NB4 (cell line): Measurements from ENCODE around the gene CDK5R2.
A peak's percentile ranks its signal among the peaks of the same experiment; 100 is the strongest.

Source experiments
- DNase-seq: peaks from one replicate; pipeline ENCODE4 v3.0.0; 2010; ENCODE audit warnings: low read depth
- H3K4me3 ChIP-seq: one replicate; pipeline ENCODE4 v1.5.1; 2011; ENCODE audit warnings: mild to moderate bottlenecking, low read depth, low read length, moderate library complexity
- MAX ChIP-seq: IDR thresholded peaks from 2 replicates; pipeline ENCODE4 v1.6.1; 2011; ENCODE audit warnings: low read depth, low read length
- MYC ChIP-seq: IDR thresholded peaks from 2 replicates; pipeline ENCODE4 v1.6.1; 2011; ENCODE audit warnings: low read depth, low read length
- POLR2A ChIP-seq: IDR thresholded peaks from 2 replicates; pipeline ENCODE4 v1.6.1; 2011; ENCODE audit warnings: mild to moderate bottlenecking; ENCODE audit not compliant: insufficient read length; ENCODE audit errors: extremely low read depth
- TF ChIP-seq, protein P1 (sequence below): IDR thresholded peaks from one replicate; pipeline ENCODE4 v1.5.1; 2012; ENCODE audit warnings: low read depth, low read length

Gene CDK5R2

DNA sequence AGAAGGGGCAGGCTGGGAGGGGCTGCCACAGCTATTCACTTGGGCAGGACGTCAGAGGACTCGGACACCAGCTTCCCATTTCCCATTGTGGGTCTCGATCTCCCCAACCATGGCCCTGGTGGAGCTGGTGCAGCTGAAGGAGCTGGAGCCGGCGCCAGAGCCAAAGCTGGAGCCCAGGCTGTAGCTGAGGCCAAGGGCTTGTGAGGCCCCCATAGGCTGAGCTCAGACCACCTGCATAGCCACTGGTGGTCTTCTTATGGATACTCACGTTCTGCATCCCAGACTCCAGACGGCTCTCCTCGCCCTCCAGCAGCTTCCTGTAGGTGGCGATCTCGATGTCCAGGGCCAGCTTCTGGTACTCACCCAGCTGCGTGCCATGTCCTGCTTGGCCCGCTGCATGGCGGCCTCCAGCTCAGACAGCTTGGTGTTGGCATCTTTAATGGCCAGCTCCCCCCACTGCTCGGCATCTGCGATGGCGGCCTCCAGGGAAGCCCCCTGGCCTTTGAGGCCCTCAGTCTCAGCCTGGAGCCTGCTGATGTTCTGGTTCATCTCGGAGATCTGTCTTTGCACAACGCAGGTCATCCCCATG, 6.0 kb upstream of the CDK5R2 start:
- H3K4me3 ChIP-seq, result no peak overlapping the region
- no peak for DNase-seq
- TF ChIP-seq, protein P1, sequence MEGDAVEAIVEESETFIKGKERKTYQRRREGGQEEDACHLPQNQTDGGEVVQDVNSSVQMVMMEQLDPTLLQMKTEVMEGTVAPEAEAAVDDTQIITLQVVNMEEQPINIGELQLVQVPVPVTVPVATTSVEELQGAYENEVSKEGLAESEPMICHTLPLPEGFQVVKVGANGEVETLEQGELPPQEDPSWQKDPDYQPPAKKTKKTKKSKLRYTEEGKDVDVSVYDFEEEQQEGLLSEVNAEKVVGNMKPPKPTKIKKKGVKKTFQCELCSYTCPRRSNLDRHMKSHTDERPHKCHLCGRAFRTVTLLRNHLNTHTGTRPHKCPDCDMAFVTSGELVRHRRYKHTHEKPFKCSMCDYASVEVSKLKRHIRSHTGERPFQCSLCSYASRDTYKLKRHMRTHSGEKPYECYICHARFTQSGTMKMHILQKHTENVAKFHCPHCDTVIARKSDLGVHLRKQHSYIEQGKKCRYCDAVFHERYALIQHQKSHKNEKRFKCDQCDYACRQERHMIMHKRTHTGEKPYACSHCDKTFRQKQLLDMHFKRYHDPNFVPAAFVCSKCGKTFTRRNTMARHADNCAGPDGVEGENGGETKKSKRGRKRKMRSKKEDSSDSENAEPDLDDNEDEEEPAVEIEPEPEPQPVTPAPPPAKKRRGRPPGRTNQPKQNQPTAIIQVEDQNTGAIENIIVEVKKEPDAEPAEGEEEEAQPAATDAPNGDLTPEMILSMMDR, result peak; percentile 37
- no peak for TF ChIP-seq MYC

- DNase-seq, result no peak
- H3K4me3 ChIP-seq, result no peak overlapping the region
- no peak for TF ChIP-seq POLR2A
- TF ChIP-seq MYC, result no peak
Measured at GRCh38 chr2:218954541-218955300, 4.7 kb upstream of the CDK5R2 start.

- TF ChIP-seq MAX, result no peak
- no peak overlapping the region for H3K4me3 ChIP-seq
- no peak for DNase-seq
Measured at GRCh38 chr2:218956039-218956438, 3.4 kb upstream of the CDK5R2 start.

GRCh38 chr2:218957671-218958070, 1.8 kb upstream of the CDK5R2 start:
- H3K4me3 ChIP-seq, result no peak overlapping the region
- no peak for DNase-seq

GRCh38 chr2:218958276-218958675, 1.2 kb upstream of the CDK5R2 start:
- no peak overlapping the region for H3K4me3 ChIP-seq
- TF ChIP-seq POLR2A (no peak), MAX (no peak), MYC (no peak)
- TF ChIP-seq, protein P1, result no peak
- DNase-seq, result no peak

More at GRCh38 chr2:218957671-218958070, 1.8 kb upstream of the CDK5R2 start:
- TF ChIP-seq, protein P1, result no peak
- TF ChIP-seq POLR2A (no peak), MYC (no peak), MAX (no peak)

GRCh38 chr2:218959761-218960308, 369 bp downstream of the CDK5R2 start:
- no peak overlapping the region for H3K4me3 ChIP-seq
- DNase-seq, result no peak
- TF ChIP-seq POLR2A (no peak), MAX (no peak), MYC (no peak)
- TF ChIP-seq, protein P1, result no peak
